Fibroblast of villous mesenchyme (primary cell): Measurements from ENCODE around the gene CSTA. TPM values are rescaled to one million over a fixed set of nuclear protein-coding genes. Genes with fewer than 3 reads are reported as not detected.

Experiments
- DNase-seq: peaks from one replicate; pipeline ENCODE4 v3.0.0-alpha.2; 2010; ENCODE audit warnings: low read depth
- H3K4me3 ChIP-seq: 2 replicates; pipeline ENCODE4 v1.5.1; 2011; ENCODE audit warnings: low read depth, mild to moderate bottlenecking, low read length
- CTCF ChIP-seq: IDR thresholded peaks from 2 replicates; pipeline ENCODE4 v1.5.1; 2012; ENCODE audit warnings: low read depth, mild to moderate bottlenecking, low read length; ENCODE audit not compliant: insufficient read depth
- total RNA-seq: library from RNA; depleted of rRNA; stranded (reverse); fragments of >200 nt; gene quantifications from 2 replicates; pipeline ENCODE4 v1.2.3, GENCODE V29; 2012

The CSTA gene
- total RNA-seq, 1 donor, result not detected

- no peak for TF ChIP-seq CTCF
- no peak overlapping the region for H3K4me3 ChIP-seq
- no peak for DNase-seq
These were observed 17.9 kb upstream of the CSTA start for GRCh38 chr3:122307094-122307687.

GRCh38 chr3:122307976-122308375 lies 17.1 kb upstream of the CSTA start:
- no peak for DNase-seq
- no peak for TF ChIP-seq CTCF
- H3K4me3 ChIP-seq, result no peak overlapping the region

GRCh38 chr3:122310361-122310760 lies 14.7 kb upstream of the CSTA start:
- H3K4me3 ChIP-seq, result no peak overlapping the region
- DNase-seq, result no peak
- no peak for TF ChIP-seq CTCF

GRCh38 chr3:122312826-122313225 lies 12.2 kb upstream of the CSTA start:
- DNase-seq, result no peak
- no peak overlapping the region for H3K4me3 ChIP-seq
- no peak for TF ChIP-seq CTCF

- no peak for DNase-seq
- H3K4me3 ChIP-seq, result no peak overlapping the region
- no peak for TF ChIP-seq CTCF
These were observed 11.8 kb upstream of the CSTA start for GRCh38 chr3:122313281-122313680.

- no peak for DNase-seq
- no peak overlapping the region for H3K4me3 ChIP-seq
- TF ChIP-seq CTCF, result no peak
These were observed 10.7 kb upstream of the CSTA start for GRCh38 chr3:122314228-122314876.

- TF ChIP-seq CTCF, result no peak
- no peak for DNase-seq
These were observed 9.4 kb upstream of the CSTA start for GRCh38 chr3:122315619-122316018.

More at GRCh38 chr3:122315619-122316018, 9.4 kb upstream of the CSTA start:
- H3K4me3 ChIP-seq, result no peak overlapping the region
